ENCODE data around the gene S100A8. TPM values are rescaled to one million over a fixed set of nuclear protein-coding genes. Genes with fewer than 3 reads are reported as not detected.

S100A8 gene
- total RNA-seq, 1 donor from 2014 or later, result 40.7 TPM

DNA sequence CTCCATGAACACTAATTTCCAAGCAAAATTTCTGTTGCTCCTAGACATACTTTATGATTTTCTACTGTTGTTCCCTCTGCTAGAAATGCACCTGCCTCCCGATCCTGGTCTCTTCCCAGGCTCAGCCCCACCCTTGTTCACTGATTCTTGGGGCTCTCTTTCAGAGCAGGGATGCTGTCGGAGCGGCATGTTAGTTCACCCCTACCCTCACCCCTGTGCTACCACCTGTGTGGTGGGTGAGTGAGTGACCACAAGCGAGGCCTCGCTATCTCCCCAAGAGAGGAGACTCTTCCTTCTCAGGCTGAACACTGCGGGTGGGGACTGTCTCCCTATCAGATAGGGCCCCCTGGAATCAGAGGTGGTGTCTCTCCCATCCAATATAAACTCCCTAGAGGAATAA is 4.9 kb upstream of the S100A8 start:
- no peak for ATAC-seq
- DNase-seq, result no peak
- intact Hi-C loops (cut with micrococcal nuclease), result no loop called here

DNA sequence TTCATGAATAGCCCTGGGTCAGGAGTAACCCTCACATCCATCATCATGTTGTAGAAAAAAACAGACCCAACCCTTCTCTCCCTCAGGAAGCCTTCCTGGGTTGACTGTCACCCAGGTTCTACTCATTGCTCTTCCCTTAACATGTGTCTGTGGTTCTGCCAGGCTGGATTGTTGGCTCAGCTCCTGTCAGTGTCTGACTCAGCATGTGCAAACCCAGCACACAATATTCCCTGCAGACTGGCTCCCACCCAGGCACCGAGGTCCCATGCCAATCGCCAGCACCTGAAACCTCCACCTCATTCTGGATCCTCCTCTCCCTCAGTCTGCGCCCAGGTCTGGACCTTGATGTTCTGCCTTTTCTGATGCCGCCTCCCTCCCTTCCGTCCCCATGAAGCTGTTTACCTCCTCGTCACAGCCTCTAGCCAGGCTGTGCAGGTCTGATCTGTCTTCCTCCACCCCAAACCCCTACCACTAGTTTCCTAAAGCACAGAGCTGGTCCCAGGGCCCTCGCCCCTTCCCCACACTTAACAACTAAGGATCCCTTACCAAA is 4.3 kb upstream of the S100A8 start:
- intact Hi-C loops (cut with micrococcal nuclease), result no loop called here
- DNase-seq (peak; percentile 48), ATAC-seq (peak; percentile 79)

DNA sequence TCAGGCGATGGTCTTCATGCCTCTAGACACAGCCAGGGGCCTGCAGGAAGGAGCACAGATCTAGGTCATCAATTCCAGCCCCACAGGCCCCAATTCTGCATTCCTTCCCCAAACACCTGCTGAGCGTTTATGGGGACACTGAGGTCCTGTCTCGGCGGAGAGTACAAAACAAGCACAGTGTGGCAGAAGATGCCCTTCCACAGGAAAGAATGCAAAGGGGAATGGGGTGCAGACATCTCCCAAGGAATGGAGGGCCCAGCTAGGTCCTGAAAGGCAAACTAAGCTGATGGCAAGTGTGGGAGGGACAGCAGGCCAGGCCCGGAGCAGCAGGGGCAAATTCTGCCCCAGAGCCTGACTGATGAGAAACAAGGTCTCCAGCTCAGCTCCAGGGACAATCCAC is 3.5 kb upstream of the S100A8 start:
- intact Hi-C loops (cut with micrococcal nuclease), result no loop called here
- DNase-seq (no peak), ATAC-seq (no peak)

DNA sequence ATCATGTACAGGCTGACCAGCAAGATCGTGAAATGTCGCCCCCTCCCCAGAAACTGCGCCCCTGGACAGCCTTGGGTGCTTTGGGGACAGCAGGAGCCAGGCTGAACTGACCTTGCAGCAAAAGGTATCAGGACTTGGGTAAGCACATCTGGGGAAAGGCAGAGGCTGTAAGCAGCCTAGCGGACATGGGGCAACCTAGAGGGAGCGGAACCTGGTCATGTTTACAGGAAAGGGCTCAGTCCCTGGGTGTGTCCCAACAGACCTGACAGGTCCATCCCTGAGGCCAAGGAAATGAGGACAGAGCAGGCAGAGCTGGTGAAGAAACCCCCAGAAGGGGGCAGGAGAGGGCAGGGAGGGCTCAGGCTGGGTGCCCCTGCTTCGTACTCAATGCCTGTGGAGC is 3.1 kb upstream of the S100A8 start:
- intact Hi-C loops (cut with micrococcal nuclease), result no loop called here
- ATAC-seq (no peak), DNase-seq (no peak)

DNA sequence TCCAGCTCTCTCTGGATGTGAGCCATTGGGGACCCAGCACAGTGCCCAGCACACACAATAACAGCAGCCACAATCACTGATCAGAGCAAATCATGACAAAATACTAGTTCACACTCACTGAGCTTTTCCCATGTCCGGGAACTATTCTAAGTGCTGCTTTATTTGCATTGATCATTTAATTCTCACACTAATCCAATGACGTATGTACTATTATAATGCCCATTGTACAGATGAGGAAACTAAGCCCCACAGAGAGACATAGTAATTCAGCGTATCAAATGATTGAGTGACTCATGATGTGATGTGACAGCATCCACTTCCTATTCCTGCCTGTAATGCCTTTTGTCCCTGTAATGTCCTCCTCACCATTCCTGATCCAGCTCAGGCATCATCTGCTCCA is 1.9 kb upstream of the S100A8 start:
- intact Hi-C loops (cut with micrococcal nuclease), result no loop called here
- DNase-seq, result no peak
- no peak for ATAC-seq

DNA sequence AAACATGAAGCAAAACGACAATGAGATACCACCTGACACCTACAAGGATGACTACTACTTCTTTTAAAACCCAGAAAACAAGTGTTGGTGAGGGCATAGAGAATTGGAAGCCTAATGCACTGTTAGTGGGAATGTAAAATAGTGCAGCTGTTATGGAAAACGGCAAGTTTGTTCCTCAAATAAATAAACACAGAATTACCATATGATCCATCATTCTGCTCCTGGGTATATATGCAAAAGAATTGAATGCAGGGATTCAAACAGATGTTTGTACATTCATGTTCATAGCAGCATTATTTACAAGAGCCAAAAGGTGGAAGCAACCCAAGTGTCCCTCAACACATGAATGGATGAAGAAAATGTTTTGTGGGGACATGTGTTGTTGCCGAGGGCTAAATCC is 1.4 kb upstream of the S100A8 start:
- intact Hi-C loops (cut with micrococcal nuclease), result no loop called here
- no peak for ATAC-seq
- no peak for DNase-seq

DNA sequence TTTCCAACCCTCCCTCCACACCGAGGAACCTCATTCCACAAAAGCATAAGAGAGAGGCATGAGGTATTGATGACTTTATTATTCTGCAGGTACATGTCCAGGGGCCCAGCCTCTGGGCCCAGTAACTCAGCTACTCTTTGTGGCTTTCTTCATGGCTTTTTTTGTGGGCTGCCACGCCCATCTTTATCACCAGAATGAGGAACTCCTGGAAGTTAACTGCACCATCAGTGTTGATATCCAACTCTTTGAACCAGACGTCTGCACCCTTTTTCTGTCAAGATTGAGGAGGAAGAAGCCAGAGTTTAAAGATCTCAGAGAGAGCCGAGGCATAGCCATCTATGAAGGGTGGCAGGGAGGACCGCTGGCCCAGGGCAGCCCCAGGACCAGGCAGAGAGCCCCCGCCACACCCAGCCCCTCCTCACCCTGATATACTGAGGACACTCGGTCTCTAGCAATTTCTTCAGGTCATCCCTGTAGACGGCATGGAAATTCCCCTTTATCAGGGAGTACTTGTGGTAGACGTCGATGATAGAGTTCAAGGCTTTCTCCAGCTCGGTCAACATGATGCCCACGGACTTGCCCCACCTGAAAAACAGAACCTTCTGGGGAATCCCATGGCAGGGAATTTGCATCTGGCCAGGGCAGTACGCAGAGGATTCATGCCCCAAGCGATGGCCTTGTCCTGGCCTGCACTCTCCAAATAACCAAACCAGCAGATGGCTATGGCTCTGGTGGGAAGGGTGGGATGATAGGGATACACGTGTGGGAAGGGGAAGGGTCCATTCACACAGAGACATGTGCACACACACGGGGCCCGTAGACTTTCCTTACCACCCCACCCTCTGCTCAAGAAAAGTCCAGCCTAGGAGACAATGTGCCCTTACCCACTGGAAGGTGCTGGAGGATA is 647 bp downstream of the S100A8 start:
- DNase-seq (no peak), ATAC-seq (no peak)
- intact Hi-C loops (cut with micrococcal nuclease), result no loop called here

DNA sequence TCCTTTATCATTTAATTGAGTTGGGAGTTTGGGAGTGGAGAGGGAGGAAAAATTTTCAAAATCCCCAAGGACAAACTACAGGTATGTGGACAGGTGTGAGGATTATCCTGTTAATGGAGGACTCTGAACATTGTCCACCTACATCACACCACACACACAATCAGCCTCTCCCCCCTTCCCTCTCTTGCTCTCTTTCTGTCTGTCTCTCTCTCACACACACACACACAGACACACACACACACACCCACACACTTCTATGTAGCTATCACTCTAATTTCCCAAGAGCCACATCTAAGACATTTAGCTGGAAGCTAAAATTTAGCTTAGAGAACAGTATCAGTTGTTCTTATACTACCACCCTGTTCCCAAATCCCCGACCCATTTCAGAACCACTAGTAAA is 1.5 kb downstream of the S100A8 start:
- no peak for ATAC-seq
- intact Hi-C loops (cut with micrococcal nuclease), result no loop called here
- no peak for DNase-seq

DNA sequence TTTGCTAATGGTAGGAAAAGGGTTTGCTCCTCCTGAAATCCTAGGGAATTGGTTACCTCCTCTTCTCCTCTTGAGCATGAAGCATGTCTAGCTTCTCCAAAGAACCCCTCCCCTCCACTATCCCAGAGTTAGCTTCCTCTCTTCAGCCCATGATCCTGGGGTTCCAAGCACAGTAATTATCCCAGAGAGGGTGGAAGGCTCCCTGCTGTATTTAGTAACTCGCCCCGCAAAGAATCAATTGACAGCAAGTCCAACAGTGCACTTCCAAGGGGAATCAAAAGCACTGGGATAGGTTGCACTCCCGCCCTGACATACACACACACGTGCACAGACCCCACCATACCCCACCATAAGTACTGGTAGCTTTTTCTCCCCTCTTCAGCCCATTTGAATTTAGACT is 3.1 kb downstream of the S100A8 start:
- intact Hi-C loops (cut with micrococcal nuclease), result no loop called here
- no peak for ATAC-seq
- DNase-seq, result no peak

DNA sequence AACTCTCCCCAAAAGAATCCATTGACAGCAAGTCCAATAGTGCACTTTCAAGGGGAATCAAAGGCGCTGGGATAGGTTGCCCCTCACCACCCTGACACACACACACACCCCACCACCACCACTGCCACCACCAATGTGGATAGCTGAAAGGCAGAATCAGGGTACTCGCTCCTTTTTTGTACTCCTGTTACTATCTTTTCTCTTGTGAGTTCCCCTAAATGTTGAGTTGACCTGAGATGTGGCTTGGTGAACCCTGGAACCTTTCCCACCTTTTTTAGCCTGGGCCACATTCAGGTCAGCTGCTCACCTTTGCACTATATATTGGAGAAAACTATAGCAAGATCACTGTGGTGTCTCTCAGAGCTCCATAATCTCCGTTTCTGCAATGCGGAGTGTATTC is 3.9 kb downstream of the S100A8 start:
- ATAC-seq, result no peak

DNA sequence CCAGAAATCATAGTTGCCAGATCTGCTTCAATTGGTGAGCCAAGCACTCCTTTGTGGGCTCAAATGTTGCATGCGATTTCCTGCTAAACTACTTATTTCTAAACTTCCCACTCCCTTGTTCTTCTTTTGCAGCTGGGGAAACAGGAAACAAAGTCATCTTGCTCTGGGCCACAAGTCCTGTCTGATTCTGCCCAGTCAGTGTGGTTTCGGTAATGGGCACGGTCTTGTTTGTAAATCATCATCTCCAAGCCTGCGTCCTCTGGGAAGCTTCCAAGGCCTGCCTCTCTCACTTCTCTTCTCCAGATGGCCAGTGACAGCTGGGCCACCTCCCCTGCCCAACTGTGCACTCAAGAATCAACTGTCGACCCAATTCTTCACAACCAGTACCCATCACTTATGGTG is 4.4 kb downstream of the S100A8 start:
- DNase-seq (peak; percentile 51), ATAC-seq (peak; percentile 63)
- intact Hi-C loops (cut with micrococcal nuclease), result no loop called here

More for the DNA sequence above, 3.9 kb downstream of the S100A8 start:
- no peak for DNase-seq
- intact Hi-C loops (cut with micrococcal nuclease), result no loop called here

DNA sequence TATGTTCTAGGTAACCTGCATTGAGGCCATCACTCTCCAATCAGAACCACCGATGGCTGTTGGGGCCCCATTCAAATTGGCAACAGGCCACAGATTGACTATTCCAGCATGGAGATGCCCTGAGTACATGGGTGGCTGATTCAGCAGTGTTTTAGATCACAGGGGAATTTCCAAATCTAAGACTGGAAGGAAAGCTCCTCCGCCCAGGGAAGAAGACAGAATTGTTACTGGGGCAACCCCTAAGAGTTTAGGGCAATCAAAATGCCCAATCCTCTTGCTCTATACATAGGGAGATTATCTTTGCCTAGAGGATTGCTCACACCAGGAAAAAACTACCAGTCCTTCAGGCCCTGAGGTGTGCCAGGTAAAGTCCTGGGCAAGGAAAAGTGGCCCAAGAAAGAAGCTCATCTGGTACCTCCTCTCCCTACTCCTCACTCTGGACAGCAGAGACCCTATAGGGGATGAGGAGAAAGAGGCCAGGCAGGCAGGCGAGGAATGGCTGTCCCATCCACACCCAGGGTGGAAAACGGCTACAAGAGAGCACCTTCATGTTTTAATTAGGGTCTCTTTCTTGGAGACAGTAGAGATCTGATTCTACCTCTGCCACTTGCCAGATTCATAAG is 5.8 kb downstream of the S100A8 start:
- intact Hi-C loops (cut with micrococcal nuclease), result no loop called here
- no peak for ATAC-seq
- DNase-seq, result no peak

DNA sequence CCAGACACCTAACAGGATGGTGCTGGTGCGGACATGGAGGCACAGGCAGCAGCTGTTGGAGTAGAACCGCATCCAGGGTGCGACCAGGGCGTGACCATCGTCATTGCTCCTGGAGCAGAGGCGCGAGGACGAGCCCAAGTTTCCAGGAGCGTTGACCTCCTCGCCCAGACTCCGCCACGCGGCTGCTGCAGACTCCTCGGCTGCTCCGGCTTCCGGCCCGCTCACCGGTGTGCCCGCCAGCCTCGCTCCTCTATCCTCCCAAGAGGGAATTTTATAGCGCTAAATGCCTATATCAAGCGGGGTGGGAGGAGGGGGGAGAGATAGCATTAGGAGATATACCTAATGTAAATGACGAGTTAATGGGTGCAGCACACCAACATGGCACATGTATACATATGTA is 10.2 kb downstream of the S100A8 start:
- ATAC-seq (no peak), DNase-seq (no peak)
- intact Hi-C loops (cut with micrococcal nuclease), result no loop called here

DNA sequence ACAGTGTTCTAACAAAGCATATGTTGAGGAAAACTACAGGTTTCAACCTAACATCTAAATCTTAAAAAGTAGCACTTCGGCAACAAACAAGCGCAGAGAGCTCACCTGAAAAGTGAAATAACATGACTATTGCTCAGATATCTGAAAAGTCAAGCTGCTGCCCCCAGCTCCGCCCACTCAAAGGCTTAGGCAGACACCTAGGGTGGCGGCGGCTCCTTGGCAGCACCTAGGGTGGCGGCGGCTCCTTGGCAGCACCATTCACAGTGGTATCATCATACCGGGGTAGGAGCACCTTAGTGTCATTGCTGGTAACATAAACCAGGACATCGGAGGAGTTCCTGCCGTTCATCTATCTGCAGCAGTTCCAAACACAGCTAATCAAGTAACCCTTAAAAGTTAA is 11.3 kb downstream of the S100A8 start:
- DNase-seq, result no peak
- no peak for ATAC-seq
- intact Hi-C loops (cut with micrococcal nuclease), result no loop called here

DNA sequence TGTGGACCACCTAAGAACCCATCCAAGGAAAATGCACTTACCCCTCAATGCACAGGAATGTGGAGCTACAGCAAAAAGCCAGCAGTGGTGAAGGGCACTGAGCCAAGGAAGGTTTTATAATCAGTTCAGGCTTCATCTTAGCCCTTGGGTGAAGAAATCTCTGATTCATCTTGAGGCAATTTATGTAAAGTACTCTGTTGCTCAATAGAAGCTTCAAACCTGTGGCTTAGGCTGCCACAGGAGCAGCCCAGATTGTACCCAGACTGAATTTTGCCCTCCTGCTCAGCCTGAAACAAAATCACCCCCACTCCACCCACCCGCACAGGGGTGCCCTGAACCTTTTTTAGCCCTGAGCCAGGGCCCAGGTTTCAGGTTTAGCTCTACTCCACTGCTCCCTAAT is 15.4 kb downstream of the S100A8 start, which contains the start of gene S100A12:
Gene S100A12, minus strand, starts transcription at position 111 of the 400 bp plus-strand sequence. CDS start 1,029 bp downstream, outside the sequence.
- ATAC-seq (no peak), DNase-seq (no peak)
- intact Hi-C loops (cut with micrococcal nuclease), result no loop called here

DNA sequence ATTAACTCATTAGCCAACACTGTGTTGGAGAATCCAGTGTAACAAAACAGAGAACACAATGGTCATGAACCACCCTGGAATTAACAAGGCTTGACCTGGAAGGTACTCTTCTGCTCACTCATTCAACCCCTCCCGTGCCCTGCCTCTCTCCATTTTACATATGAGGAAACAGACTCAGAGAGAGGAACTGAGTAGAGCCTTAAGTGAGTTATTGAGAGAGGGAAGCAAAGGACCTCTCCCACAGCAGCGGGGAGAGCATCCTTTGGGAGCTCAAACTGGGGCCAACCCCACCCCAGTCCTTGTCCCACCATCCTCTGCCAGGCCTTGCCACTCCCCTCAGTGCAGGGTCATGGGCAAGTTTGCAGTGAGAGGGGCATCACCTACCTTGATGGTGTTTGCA is 16.8 kb downstream of the S100A8 start:
- intact Hi-C loops (cut with micrococcal nuclease), result no loop called here

DNA sequence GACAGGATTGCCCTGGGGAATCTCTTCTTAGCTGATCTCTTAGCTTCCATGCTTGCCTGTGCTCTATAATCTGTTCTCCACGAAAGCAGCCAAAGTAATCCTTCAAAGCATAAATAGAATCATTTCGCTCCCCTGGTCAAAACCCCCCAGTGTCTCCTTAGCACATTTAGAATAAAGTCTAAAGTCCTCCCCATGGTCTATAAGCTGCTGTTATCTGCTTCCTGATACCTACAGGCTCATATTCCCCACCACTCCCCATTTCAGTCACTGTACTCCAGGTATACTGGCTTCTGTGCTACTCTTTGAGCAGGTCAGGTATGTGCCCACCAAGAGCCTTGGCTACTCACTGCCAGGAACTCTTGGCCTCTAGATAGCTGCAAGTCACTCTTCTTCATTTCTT is 18.3 kb downstream of the S100A8 start:
- intact Hi-C loops (cut with micrococcal nuclease), result no loop called here
- ATAC-seq, result no peak
- DNase-seq, result no peak

More for the DNA sequence above, 16.8 kb downstream of the S100A8 start:
- ATAC-seq (no peak), DNase-seq (no peak)

DNA sequence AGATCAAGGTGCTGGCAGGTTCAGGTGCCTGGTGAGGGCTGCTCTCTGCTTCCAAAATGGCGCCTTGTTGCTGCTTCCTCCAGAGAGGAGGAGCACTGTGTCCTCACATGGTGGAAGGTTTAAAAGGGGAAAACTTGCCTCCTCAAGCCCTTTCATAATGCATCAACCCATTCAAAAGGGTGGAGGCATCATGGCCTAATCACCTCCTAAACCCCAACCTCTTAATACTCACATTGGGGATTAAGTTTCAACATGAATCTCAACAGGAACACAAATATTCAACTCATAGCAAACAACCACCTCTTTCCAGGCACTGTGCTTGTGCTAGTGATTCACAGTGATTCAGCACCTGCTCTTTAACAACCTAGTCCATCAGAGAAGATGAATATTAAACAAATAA is 19.6 kb downstream of the S100A8 start:
- no peak for ATAC-seq
- DNase-seq, result no peak
- intact Hi-C loops (cut with micrococcal nuclease), result no loop called here

DNA sequence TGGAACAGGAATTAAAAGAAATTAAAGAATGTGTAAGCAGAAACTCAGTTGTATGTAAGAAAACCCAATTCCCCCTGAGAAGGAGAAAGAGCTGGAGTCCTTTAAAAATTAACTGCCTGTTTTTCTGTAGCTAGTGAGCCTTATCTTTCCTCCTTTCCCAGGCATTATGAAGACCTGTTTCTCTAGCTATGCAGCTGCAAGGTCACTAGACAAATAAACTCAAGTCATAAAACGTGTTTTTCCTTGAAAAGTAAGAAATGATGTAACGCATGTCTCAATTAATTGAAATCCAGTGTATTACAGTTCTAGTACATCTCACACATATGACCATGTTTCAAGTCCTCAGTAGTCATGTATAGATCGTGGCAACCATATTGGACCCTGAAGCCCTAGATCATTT is 20.7 kb downstream of the S100A8 start:
- DNase-seq (no peak), ATAC-seq (no peak)
- intact Hi-C loops (cut with micrococcal nuclease), result no loop called here

DNA sequence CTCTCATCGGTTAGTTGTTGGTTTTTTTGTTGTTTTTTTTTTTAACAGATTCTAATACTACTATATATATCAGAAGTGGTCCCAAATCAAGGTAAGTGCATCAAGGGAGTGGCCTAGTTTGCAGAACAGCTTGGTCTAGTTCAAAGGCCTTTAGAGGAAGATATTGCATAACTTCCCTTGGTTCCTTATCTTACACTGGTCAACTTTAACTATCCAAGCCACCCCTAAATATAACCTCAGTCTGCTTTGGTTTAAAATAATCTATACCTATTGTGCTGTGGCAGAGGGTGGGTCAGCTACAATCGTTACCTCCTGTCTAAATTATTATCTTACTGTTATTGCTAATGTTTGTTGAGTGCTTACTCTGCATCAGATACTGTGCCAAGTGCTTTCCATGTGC is 22.4 kb downstream of the S100A8 start:
- peak; percentile 32 for ATAC-seq
- no peak for DNase-seq
- intact Hi-C loops (cut with micrococcal nuclease), result no loop called here

DNA sequence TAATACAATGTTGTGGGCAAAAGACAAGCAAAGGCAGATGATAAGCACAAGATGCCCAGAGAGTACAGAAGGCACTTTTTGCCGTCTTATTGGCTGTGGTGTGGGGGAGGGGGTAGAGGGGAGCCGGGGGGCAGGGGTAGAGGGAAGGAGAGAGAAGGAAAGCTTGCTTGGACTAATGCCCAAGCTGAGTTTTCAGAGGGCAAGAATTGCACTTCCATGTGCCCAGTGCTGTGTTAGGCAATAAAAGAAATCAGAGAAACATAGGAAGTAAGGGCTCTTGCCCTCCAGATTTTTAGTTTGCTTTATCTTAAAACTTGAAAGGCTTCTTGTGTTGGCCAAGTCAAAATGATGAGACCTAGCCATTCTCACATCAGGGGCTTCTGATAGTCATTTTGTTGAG is 23.8 kb downstream of the S100A8 start:
- DNase-seq, result no peak

More for the DNA sequence above, 23.8 kb downstream of the S100A8 start:
- intact Hi-C loops (cut with micrococcal nuclease), result no loop called here
- ATAC-seq, result peak; percentile 29

Measured in left ventricle myocardium superior (tissue), 1 donor.